GM13976 (cell line): ENCODE results near the gene SLC38A5.
A peak's percentile ranks its signal among the peaks of the same experiment; 100 is the strongest.

Experiments used
- DNase-seq: peaks from one replicate; pipeline ENCODE4 v3.0.0; 2012; ENCODE audit warnings: low spot score
- CTCF ChIP-seq: IDR thresholded peaks from 2 replicates; pipeline ENCODE4 v1.5.1; 2012; ENCODE audit warnings: borderline replicate concordance, mild to moderate bottlenecking; ENCODE audit not compliant: insufficient read depth; ENCODE audit errors: extremely low read depth, missing control alignments, control extremely low read depth
- in situ Hi-C: fragments of 300-500 bp; cut with MboI; formaldehyde crosslinking; loops from one replicate; pipeline ENCODE4 v1.12.0; 2022; ENCODE audit warnings: low sequenced_read_pairs, mixed read lengths, inconsistent platforms; ENCODE audit not compliant: unreplicated experiment

The SLC38A5 gene

GRCh38 chrX:48513670-48514069 lies 43.6 kb upstream of the SLC38A5 start:
- no peak for TF ChIP-seq CTCF
- in situ Hi-C loops, result no loop called here

GRCh38 chrX:48512371-48512935 lies 42.4 kb upstream of the SLC38A5 start:
- TF ChIP-seq CTCF, result no peak
- DNase-seq, result no peak
- in situ Hi-C loops, result no loop called here

More at GRCh38 chrX:48513670-48514069, 43.6 kb upstream of the SLC38A5 start:
- DNase-seq, result no peak

- no peak for DNase-seq
- in situ Hi-C loops, result no loop called here
- TF ChIP-seq CTCF, result no peak
Measured at GRCh38 chrX:48511560-48511959, 41.5 kb upstream of the SLC38A5 start.

GRCh38 chrX:48509619-48510018 lies 39.6 kb upstream of the SLC38A5 start:
- no peak for TF ChIP-seq CTCF
- DNase-seq, result no peak
- in situ Hi-C loops, result no loop called here

- in situ Hi-C loops, result no loop called here
- no peak for DNase-seq
- no peak for TF ChIP-seq CTCF
Measured at GRCh38 chrX:48509245-48509590, 39.2 kb upstream of the SLC38A5 start.

- in situ Hi-C loops, result no loop called here
- DNase-seq, result peak; percentile 92
- no peak for TF ChIP-seq CTCF
Measured at GRCh38 chrX:48508400-48509244, 38.6 kb upstream of the SLC38A5 start, which contains the start of gene PORCN. TSS of gene PORCN (plus strand) at chrX:48508992. CDS start at chrX:48509821, 829 bp downstream.

- no peak for DNase-seq
- in situ Hi-C loops, result no loop called here
- TF ChIP-seq CTCF, result no peak
Measured at GRCh38 chrX:48507246-48507645, 37.2 kb upstream of the SLC38A5 start.
